KOPT-K1 (cell line): Measurements from ENCODE around the gene POLR2J2.
"Not testable (repeated sequence)": the region's sequence is repeated elsewhere in the genome, so short reads cannot be mapped to it uniquely, and the experiment has no call there.

Experiments
- H3K27ac ChIP-seq: fragments of 200-600 bp; sonication (generic); 2 replicates; pipeline ENCODE4 v1.5.1; 2016; ENCODE audit warnings: antibody characterized with exemption, mild to moderate bottlenecking, low read depth, low read length; ENCODE audit not compliant: poor library complexity, severe bottlenecking
- H3K36me3 ChIP-seq: fragments of 200-600 bp; sonication (generic); 2 replicates; pipeline ENCODE4 v1.5.1; 2017; ENCODE audit warnings: antibody characterized with exemption, mild to moderate bottlenecking, low read length, moderate library complexity; ENCODE audit not compliant: insufficient read depth
- H3K9me3 ChIP-seq: fragments of 200-600 bp; sonication (generic); 2 replicates; pipeline ENCODE4 v1.5.1; 2017; ENCODE audit warnings: antibody characterized with exemption, low read length, mild to moderate bottlenecking; ENCODE audit not compliant: insufficient read depth, poor library complexity, severe bottlenecking

POLR2J2 gene

GRCh38 chr7:102634299-102634698, 37.2 kb downstream of the POLR2J2 start:
- H3K36me3 ChIP-seq, H3K27ac ChIP-seq, H3K9me3 ChIP-seq: not testable (repeated sequence)

GRCh38 chr7:102630622-102631021, 40.8 kb downstream of the POLR2J2 start:
- not testable (repeated sequence) for H3K36me3 ChIP-seq, H3K27ac ChIP-seq, H3K9me3 ChIP-seq

- not testable (repeated sequence) for H3K27ac ChIP-seq, H3K9me3 ChIP-seq, H3K36me3 ChIP-seq
Observed at GRCh38 chr7:102627271-102627904, 44.1 kb downstream of the POLR2J2 start.

- H3K9me3 ChIP-seq, result not testable (repeated sequence)
Observed at GRCh38 chr7:102618122-102618521, 53.3 kb downstream of the POLR2J2 start.

GRCh38 chr7:102616507-102617125, 54.8 kb downstream of the POLR2J2 start, which contains the start of gene RASA4:
TSS of gene RASA4 (minus strand) at chr7:102616756. CDS start at chr7:102616689, 67 bp downstream.
- H3K27ac ChIP-seq, H3K36me3 ChIP-seq, H3K9me3 ChIP-seq: not testable (repeated sequence)

More at GRCh38 chr7:102618122-102618521, 53.3 kb downstream of the POLR2J2 start:
- not testable (repeated sequence) for H3K27ac ChIP-seq, H3K36me3 ChIP-seq
